ENCODE measurements around the gene HUWE1.

DNA sequence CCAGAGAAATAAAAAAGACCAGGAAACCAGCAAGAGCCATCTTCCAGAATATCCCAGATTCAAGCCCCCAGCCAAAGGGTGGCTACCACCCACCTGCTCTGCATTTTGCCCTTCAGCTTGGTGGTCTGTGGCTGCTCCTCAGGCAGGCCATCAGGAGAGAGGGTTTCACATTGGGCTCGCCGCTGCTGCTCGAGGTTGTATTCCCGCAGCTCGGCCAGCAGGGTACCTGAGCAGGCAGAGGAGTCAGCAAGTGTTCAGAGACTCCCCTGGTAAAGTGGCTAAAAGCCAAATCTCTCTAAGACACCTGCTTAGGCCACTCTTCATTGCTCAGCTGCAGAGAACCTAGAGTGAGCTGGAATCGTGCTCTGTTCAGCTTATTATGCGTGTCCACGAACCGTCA lies 141.6 kb downstream of the HUWE1 start:
- TF ChIP-seq POLR2AphosphoS5 (IDR thresholded peaks at IDR 0.05; ENCODE audit: low read depth, low read length), result no peak
- no peak for TF ChIP-seq TAF1 (IDR thresholded peaks at IDR 0.05; ENCODE audit: borderline replicate concordance, insufficient read depth, low read length)
- no peak for TF ChIP-seq SIN3A (IDR thresholded peaks at IDR 0.05; ENCODE audit: borderline replicate concordance, insufficient read depth, low read length)
- TF ChIP-seq, protein P1, sequence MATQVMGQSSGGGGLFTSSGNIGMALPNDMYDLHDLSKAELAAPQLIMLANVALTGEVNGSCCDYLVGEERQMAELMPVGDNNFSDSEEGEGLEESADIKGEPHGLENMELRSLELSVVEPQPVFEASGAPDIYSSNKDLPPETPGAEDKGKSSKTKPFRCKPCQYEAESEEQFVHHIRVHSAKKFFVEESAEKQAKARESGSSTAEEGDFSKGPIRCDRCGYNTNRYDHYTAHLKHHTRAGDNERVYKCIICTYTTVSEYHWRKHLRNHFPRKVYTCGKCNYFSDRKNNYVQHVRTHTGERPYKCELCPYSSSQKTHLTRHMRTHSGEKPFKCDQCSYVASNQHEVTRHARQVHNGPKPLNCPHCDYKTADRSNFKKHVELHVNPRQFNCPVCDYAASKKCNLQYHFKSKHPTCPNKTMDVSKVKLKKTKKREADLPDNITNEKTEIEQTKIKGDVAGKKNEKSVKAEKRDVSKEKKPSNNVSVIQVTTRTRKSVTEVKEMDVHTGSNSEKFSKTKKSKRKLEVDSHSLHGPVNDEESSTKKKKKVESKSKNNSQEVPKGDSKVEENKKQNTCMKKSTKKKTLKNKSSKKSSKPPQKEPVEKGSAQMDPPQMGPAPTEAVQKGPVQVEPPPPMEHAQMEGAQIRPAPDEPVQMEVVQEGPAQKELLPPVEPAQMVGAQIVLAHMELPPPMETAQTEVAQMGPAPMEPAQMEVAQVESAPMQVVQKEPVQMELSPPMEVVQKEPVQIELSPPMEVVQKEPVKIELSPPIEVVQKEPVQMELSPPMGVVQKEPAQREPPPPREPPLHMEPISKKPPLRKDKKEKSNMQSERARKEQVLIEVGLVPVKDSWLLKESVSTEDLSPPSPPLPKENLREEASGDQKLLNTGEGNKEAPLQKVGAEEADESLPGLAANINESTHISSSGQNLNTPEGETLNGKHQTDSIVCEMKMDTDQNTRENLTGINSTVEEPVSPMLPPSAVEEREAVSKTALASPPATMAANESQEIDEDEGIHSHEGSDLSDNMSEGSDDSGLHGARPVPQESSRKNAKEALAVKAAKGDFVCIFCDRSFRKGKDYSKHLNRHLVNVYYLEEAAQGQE (IDR thresholded peaks at IDR 0.05; ENCODE audit: insufficient read depth in 1 of 2, low read depth in 2 of 2, low read length in 2 of 2), result no peak
